ENCODE measurements around the gene MKNK1.

MKNK1 gene

GRCh38 chr1:46526013-46526690, 77.9 kb downstream of the MKNK1 start:
- no peaks in the 10 kb centered on the region for H3K79me2 ChIP-seq (ENCODE audit: insufficient read depth, low read depth)
- no peaks in the 10 kb centered on the region for H4K20me1 ChIP-seq (ENCODE audit: insufficient read depth)
- H3K4me1 ChIP-seq (ENCODE audit: low read depth, poor library complexity, severe bottlenecking), result no peaks in the 10 kb centered on the region
- H3K27ac ChIP-seq, result no peak overlapping the region
- no peak overlapping the region for H3K4me2 ChIP-seq
- peaks cover 2% of the 10 kb centered on the region; the same call in 1 of the 2 replicates for H3K27me3 ChIP-seq (ENCODE audit: insufficient read depth, low read depth)
- no peaks in the 10 kb centered on the region for H3K36me3 ChIP-seq (ENCODE audit: insufficient read depth)
- TF ChIP-seq, protein P1, sequence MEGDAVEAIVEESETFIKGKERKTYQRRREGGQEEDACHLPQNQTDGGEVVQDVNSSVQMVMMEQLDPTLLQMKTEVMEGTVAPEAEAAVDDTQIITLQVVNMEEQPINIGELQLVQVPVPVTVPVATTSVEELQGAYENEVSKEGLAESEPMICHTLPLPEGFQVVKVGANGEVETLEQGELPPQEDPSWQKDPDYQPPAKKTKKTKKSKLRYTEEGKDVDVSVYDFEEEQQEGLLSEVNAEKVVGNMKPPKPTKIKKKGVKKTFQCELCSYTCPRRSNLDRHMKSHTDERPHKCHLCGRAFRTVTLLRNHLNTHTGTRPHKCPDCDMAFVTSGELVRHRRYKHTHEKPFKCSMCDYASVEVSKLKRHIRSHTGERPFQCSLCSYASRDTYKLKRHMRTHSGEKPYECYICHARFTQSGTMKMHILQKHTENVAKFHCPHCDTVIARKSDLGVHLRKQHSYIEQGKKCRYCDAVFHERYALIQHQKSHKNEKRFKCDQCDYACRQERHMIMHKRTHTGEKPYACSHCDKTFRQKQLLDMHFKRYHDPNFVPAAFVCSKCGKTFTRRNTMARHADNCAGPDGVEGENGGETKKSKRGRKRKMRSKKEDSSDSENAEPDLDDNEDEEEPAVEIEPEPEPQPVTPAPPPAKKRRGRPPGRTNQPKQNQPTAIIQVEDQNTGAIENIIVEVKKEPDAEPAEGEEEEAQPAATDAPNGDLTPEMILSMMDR (conservative IDR thresholded peaks at IDR 0.05; ENCODE audit: low read depth, low read length), result no peak
- no peak overlapping the region for H3K4me3 ChIP-seq (IDR thresholded peaks at IDR 0.05; ENCODE audit: insufficient read depth, low read depth, low read length)
- H3K9ac ChIP-seq, result no peak overlapping the region
- H2AFZ ChIP-seq (ENCODE audit: low read depth), result no peak overlapping the region

DNA sequence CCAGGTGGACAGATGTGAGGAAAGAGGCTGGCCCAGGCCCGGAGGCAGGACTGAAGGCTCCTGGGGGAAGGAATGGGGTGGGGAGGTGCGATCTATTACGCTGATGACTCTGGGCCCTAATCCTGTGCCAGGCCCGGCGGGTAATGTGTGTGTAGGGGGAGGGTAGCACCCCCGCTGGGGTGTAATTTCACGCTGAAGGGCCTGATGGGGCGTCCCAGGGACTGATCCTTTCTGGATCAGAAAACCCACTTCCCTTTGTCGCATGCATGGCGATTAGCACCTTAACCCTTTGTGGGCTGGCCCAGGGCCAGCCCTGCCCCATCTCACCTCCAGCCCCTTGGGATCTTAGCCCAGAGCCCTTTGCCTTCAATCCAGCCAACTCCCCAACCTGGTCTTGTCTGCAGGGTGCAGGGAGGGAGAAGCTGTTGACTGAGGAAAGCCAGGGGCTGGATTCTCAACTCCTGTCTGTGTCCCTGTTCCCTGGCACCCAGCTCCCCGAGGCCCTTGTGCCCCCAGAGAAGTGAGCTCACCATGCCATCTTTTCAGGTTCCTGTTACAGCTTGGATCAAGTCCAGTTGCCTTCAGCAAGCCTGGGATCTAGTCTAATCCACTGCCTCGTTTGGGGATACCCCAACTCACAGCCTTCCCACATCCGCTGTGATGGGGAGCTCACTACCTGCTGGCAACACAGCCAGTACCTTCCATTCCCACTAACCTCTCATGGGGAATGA, 78.7 kb downstream of the MKNK1 start:
- no peak overlapping the region for H3K27ac ChIP-seq
- no peaks in the 10 kb centered on the region for H3K79me2 ChIP-seq (ENCODE audit: insufficient read depth, low read depth)
- TF ChIP-seq, protein P1 (conservative IDR thresholded peaks at IDR 0.05; ENCODE audit: low read depth, low read length), result no peak
- H3K27me3 ChIP-seq (ENCODE audit: insufficient read depth, low read depth), result no peaks in the 10 kb centered on the region; the same call in 1 of the 2 replicates
- no peaks in the 10 kb centered on the region for H3K36me3 ChIP-seq (ENCODE audit: insufficient read depth)
- H3K4me2 ChIP-seq, result no peak overlapping the region
- H2AFZ ChIP-seq (ENCODE audit: low read depth), result no peak overlapping the region
- no peaks in the 10 kb centered on the region for H4K20me1 ChIP-seq (ENCODE audit: insufficient read depth)
- H3K9ac ChIP-seq, result no peak overlapping the region
- no peak overlapping the region for H3K4me3 ChIP-seq (IDR thresholded peaks at IDR 0.05; ENCODE audit: insufficient read depth, low read depth, low read length)
- no peaks in the 10 kb centered on the region for H3K4me1 ChIP-seq (ENCODE audit: low read depth, poor library complexity, severe bottlenecking)

- no peak overlapping the region for H3K4me2 ChIP-seq
- no peak overlapping the region for H2AFZ ChIP-seq (ENCODE audit: low read depth)
- H3K27ac ChIP-seq, result no peak overlapping the region
- no peaks in the 10 kb centered on the region for H3K36me3 ChIP-seq (ENCODE audit: insufficient read depth)
- H3K79me2 ChIP-seq (ENCODE audit: insufficient read depth, low read depth), result no peaks in the 10 kb centered on the region
- H3K4me1 ChIP-seq (ENCODE audit: low read depth, poor library complexity, severe bottlenecking), result no peaks in the 10 kb centered on the region
- no peaks in the 10 kb centered on the region; the same call in 1 of the 2 replicates for H3K27me3 ChIP-seq (ENCODE audit: insufficient read depth, low read depth)
- H3K4me3 ChIP-seq (IDR thresholded peaks at IDR 0.05; ENCODE audit: insufficient read depth, low read depth, low read length), result no peak overlapping the region
- H4K20me1 ChIP-seq (ENCODE audit: insufficient read depth), result no peaks in the 10 kb centered on the region
- H3K9ac ChIP-seq, result no peak overlapping the region
- TF ChIP-seq, protein P1 (conservative IDR thresholded peaks at IDR 0.05; ENCODE audit: low read depth, low read length), result no peak
These were observed 79.2 kb downstream of the MKNK1 start for GRCh38 chr1:46524843-46525242.

DNA sequence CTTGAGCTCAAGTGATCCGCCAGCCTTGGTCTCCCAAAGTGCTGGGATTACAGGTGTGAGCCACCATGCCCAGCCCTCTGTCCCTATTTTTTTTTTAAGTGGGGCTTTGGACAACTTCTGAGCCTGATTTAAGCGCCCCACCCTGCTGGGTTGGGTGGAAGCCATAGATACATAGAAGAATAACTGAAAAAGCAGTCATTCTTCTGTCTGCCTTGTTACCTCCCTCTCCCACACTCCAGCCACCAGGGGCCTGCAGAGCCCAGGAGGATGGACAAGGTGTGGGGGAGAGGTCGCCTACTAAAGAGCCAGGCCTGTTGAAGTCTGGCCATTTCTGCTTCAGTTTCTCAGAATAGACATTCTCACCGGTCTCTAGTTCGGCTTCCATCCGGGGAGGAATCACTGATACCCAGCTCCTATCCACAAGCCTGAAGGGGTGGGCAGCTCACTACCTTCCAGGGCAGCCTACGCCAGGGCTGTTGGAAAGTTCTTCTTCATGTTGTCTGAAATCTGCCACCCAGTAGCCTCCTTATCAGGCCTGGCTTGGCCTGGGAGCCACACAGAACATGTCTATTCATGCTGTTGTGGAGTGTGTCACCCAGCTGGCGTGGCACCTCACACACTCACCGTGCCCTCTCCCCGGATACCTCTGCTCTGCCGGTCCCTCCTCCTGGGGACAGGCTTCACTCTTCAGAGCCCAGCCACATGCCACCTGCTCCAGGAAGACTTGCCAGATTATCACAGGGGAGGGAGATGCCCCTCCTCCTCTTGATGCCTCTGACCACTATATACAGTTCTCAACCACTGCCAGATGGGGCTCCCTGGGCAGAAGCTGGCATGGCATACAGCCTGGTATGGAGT, 80.3 kb downstream of the MKNK1 start:
- Histone ChIP-seq H3K79me2 (ENCODE audit: insufficient read depth, low read depth) (no peaks in the 10 kb centered on the region), H3K4me1 (ENCODE audit: low read depth, poor library complexity, severe bottlenecking) (no peaks in the 10 kb centered on the region), H3K27ac (no peak overlapping the region), H3K4me3 (IDR thresholded peaks at IDR 0.05; ENCODE audit: insufficient read depth, low read depth, low read length) (no peak overlapping the region), H3K4me2 (no peak overlapping the region), H4K20me1 (ENCODE audit: insufficient read depth) (no peaks in the 10 kb centered on the region), H3K36me3 (ENCODE audit: insufficient read depth) (no peaks in the 10 kb centered on the region), H2AFZ (ENCODE audit: low read depth) (no peak overlapping the region), H3K27me3 (ENCODE audit: insufficient read depth, low read depth) (no peaks in the 10 kb centered on the region; the same call in 1 of the 2 replicates), H3K9ac (no peak overlapping the region)
- TF ChIP-seq, protein P1 (conservative IDR thresholded peaks at IDR 0.05; ENCODE audit: low read depth, low read length), result no peak

Data from KMS-11 (cell line).